Uterus (tissue), 4 donors: ENCODE results near the gene SLC35G3. TPM values are rescaled to one million over a fixed set of nuclear protein-coding genes. Genes with fewer than 3 reads are reported as not detected.

Experiments
- DNase-seq, 2 donors: peaks; one replicate each; pipeline ENCODE4 v3.0.0-alpha.2; 2019 to 2020
- H3K27ac ChIP-seq, 2 donors: fragments of 200-600 bp; sonication (generic); 1 replicate in 1 of 2; 2 replicates in 1 of 2; pipeline ENCODE4 v1.5.1; 2016 to 2018
- H3K27me3 ChIP-seq, 2 donors: fragments of 200-600 bp; sonication (generic); one replicate each; pipeline ENCODE4 v1.5.1; 2018 to 2019; ENCODE audit warnings: control low read depth in 1 of 2
- H3K36me3 ChIP-seq, 2 donors: fragments of 200-600 bp; sonication (generic); one replicate each; pipeline ENCODE4 v1.5.1; 2019; ENCODE audit warnings: control low read depth in 1 of 2
- H3K4me1 ChIP-seq, 2 donors: fragments of 200-600 bp; sonication (generic); one replicate each; pipeline ENCODE4 v1.5.1; 2018 to 2019; ENCODE audit warnings: control low read depth in 1 of 2
- H3K4me3 ChIP-seq, 2 donors: fragments of 200-600 bp; sonication (generic); 1 replicate in 1 of 2; 2 replicates in 1 of 2; pipeline ENCODE4 v1.5.1; 2018 to 2019; ENCODE audit warnings: mild to moderate bottlenecking in 1 of 2
- H3K9me3 ChIP-seq, 2 donors: fragments of 200-600 bp; sonication (generic); one replicate each; pipeline ENCODE4 v1.5.1; 2019; ENCODE audit warnings: control low read depth in 1 of 2
- POLR2A ChIP-seq, 2 donors: fragments of 450-650 bp; IDR thresholded peaks; one replicate each; pipeline ENCODE4 v1.6.1; 2016; ENCODE audit warnings: antibody characterized with exemption in 2 of 2, mild to moderate bottlenecking in 1 of 2, moderate library complexity in 1 of 2
- intact Hi-C: fragments of 100-400 bp; cut with DNase I; formaldehyde crosslinking; loops from one replicate; pipeline ENCODE4 v1.15.1; 2023; ENCODE audit warnings: low total_unique reads
- total RNA-seq, 4 donors: library from RNA; depleted of rRNA in 3 of 4; stranded (reverse); fragments of >200 nt in 3 of 4; gene quantifications; one replicate each; pipeline versions ENCODE4 v1.1.0 to v1.2.4, GENCODE V29; 2014 to 2023
- TF ChIP-seq, protein P1 (sequence below), 4 experiments: fragments of 200-600 bp in 2 of 4; fragments of 450-650 bp in 2 of 4; sonication (generic) in 2 of 4; IDR thresholded peaks; one replicate each; pipeline ENCODE4 v1.5.1; 2016 to 2019; ENCODE audit warnings: antibody characterized with exemption in 4 of 4, mild to moderate bottlenecking in 2 of 4, moderate library complexity in 1 of 4
- donor health status: DM: yes; HTN: yes; CAD: no.

Gene SLC35G3
- total RNA-seq, 4 donors from 2014 or later = not detected

DNA sequence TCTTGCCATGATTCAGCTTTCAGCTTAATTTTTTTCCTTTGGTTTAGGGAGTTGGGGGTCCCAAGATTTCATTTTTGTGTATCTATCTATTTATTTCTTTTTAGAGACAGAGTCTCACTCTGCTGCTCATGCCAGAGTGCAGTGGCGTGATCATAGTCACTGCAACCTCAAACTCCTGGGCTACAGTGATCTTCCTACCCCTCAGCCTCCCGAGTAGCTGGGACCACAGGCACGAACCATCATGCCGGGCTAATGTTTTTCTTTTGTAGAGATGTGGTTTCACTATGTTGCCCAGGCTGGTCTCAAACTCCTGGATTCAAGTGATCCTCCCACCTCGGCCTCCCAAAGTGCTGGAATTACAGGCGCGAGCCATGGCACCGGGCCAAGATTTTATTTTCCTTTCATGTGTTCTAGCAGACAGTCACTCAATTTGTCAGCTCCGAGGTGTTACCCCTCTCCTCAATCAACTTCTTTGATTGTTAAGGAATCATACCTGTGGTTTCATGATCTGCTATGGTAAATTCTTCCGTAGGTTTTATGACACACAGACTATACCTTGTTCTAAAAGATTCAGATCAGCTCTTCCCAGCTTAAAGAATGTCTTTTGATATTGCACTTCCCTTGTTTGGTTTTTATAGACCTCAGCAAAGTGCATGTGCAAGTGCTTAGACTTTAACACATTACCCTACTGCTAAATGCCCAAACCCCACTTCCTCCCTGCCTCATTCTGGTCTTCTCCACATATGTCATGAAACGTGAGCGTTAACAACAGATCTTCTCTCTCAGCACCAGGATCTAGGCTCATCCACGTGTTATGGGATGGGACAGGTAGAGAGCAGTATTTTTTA is 33.6 kb downstream of the SLC35G3 start:
- no peaks in the 10 kb centered on the region for H3K27me3 ChIP-seq
- DNase-seq = no peak
- no peaks in the 10 kb centered on the region for H3K4me1 ChIP-seq
- intact Hi-C loops = no loop called here
- no peak overlapping the region for H3K27ac ChIP-seq
- TF ChIP-seq, protein P1, sequence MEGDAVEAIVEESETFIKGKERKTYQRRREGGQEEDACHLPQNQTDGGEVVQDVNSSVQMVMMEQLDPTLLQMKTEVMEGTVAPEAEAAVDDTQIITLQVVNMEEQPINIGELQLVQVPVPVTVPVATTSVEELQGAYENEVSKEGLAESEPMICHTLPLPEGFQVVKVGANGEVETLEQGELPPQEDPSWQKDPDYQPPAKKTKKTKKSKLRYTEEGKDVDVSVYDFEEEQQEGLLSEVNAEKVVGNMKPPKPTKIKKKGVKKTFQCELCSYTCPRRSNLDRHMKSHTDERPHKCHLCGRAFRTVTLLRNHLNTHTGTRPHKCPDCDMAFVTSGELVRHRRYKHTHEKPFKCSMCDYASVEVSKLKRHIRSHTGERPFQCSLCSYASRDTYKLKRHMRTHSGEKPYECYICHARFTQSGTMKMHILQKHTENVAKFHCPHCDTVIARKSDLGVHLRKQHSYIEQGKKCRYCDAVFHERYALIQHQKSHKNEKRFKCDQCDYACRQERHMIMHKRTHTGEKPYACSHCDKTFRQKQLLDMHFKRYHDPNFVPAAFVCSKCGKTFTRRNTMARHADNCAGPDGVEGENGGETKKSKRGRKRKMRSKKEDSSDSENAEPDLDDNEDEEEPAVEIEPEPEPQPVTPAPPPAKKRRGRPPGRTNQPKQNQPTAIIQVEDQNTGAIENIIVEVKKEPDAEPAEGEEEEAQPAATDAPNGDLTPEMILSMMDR (IDR thresholded peaks at IDR 0.05) = no peak
- no peak for TF ChIP-seq POLR2A (IDR thresholded peaks at IDR 0.05)
- no peak overlapping the region for H3K4me3 ChIP-seq
- no peaks in the 10 kb centered on the region for H3K36me3 ChIP-seq
- H3K9me3 ChIP-seq = no peaks in the 10 kb centered on the region

DNA sequence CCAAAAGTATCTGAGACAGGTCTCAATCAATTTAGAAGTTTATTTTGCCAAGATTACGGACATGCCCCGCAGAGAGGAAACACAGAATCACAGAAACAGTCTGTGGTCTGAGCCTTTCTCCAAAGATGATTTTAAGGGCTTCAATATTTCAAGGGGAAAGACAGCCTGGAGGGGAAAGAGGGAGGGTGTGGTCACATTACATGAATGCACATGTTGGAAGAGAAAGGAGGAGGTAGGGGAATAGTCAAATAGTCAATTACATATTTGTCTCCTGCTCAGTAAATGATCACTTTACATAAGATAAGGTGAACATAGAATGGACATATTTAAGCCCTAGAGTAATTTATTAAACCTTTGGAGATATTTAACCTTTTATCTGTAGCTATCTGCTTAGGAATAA is 34.3 kb downstream of the SLC35G3 start:
- intact Hi-C loops = no loop called here
- no peaks in the 10 kb centered on the region for H3K9me3 ChIP-seq
- H3K27ac ChIP-seq = no peak overlapping the region
- H3K27me3 ChIP-seq = no peaks in the 10 kb centered on the region
- H3K4me1 ChIP-seq = no peaks in the 10 kb centered on the region
- H3K36me3 ChIP-seq = no peaks in the 10 kb centered on the region
- H3K4me3 ChIP-seq = no peak overlapping the region
- no peak for TF ChIP-seq POLR2A (IDR thresholded peaks at IDR 0.05)
- TF ChIP-seq, protein P1 (IDR thresholded peaks at IDR 0.05) = no peak
- DNase-seq = no peak

DNA sequence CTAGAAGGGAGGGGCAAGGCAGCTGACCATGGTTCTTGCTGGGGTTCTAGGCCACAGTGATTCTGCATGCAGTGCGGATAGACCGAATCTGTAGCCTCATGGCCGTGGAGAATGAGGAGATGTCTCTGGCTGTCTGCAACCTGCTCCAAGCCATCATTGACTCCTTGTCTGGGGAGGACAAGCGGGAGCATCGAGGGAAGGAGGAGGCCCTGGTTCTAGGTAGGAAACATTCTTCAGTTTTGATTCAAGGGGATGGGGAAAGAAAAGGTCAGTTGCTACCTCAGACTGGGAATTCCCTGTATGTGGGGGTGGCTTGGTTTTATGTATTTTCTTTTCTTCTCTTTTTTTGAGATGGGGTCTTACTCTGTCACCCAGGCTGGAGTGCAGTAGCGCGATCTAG is 38.9 kb downstream of the SLC35G3 start:
- no peak overlapping the region for H3K27ac ChIP-seq
- TF ChIP-seq POLR2A (IDR thresholded peaks at IDR 0.05) = no peak
- TF ChIP-seq, protein P1 (IDR thresholded peaks at IDR 0.05) = no peak
- intact Hi-C loops = no loop called here

DNA sequence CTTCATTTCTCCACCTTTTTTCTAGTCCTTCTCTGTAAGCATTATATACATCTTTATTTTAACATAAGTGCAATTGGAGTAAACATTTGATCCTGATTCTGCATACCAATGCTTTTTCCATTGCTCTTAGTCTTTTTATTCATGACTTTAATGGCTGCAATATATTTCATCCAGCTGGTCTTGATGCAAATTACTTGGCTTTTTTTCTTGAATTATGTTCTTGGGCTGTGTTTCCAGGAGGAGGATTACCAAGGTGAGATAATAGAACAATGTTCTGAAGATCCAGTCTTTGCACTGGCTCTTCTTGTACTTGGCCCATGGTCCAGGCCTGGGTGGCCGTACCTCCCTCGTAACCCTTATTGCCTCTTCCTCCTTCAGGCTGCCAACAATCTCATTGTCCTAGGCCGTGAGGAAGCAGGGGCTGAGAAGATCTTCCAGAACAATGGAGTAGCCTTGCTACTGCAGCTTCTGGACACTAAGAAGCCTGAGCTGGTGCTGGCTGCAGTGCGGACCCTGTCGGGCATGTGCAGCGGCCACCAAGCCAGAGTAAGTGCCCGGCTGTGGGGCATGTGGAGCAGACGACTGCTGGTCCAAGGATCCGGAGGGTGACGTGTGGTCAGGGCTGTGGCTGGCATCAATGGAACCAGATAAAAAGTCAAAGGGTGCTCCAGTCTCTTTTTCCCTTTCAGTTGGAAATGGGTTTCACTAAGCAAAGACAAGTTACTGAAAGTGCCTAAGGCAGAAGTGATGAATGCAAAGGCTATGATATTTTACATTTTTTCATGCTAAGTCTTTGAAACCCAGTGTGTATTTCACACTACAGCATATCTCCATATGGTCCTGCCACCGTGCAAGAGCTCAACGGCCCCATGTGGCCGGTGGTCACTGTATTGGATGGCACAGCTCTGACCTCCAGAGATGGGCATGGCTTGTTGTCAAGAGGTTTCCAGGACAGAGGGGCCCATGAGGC is 39.7 kb downstream of the SLC35G3 start:
- H3K9me3 ChIP-seq = no peaks in the 10 kb centered on the region
- H3K27ac ChIP-seq = no peak overlapping the region
- H3K4me3 ChIP-seq = no peak overlapping the region
- no peaks in the 10 kb centered on the region for H3K36me3 ChIP-seq
- TF ChIP-seq POLR2A (IDR thresholded peaks at IDR 0.05) = no peak
- TF ChIP-seq, protein P1 (IDR thresholded peaks at IDR 0.05) = no peak
- intact Hi-C loops = no loop called here
- no peak for DNase-seq
- H3K27me3 ChIP-seq = no peaks in the 10 kb centered on the region
- no peaks in the 10 kb centered on the region for H3K4me1 ChIP-seq

More for the DNA sequence above, 38.9 kb downstream of the SLC35G3 start:
- Histone ChIP-seq H3K4me1 (no peaks in the 10 kb centered on the region), H3K27me3 (no peaks in the 10 kb centered on the region), H3K36me3 (no peaks in the 10 kb centered on the region), H3K4me3 (no peak overlapping the region), H3K9me3 (no peaks in the 10 kb centered on the region)
- no peak for DNase-seq
